ENCODE results near the gene NR4A2. TPM values are rescaled to one million over a fixed set of nuclear protein-coding genes. Genes with fewer than 3 reads are reported as not detected.

NR4A2 gene
- polyA plus RNA-seq, 1 of the 3 experiments (the other 2 are of a cell fraction): 16.2 TPM

- 14% methylated on average over 10 of the region's 31 CpGs for WGBS (ENCODE audit: low lambda C conversion rate)
- ChIA-PET POLR2A (no interaction called here), CTCF (interaction anchor here (1.0 kb wide), 1 partner anchor 14 kb away, joined by 3 read pairs; no protein-coding TSS in a partner anchor)
- H3K27ac ChIP-seq (ENCODE audit: low read depth in 2 of 2, low read length in 1 of 2): no peak overlapping the region
- no peak overlapping the region for H2AFZ ChIP-seq (ENCODE audit: low read depth)
- H3K4me3 ChIP-seq (ENCODE audit: low read depth in 2 of 2, low read length in 1 of 2): no peak overlapping the region
- no peaks in the 10 kb centered on the region for H4K20me1 ChIP-seq (ENCODE audit: insufficient read depth)
- TF ChIP-seq GABPA (IDR thresholded peaks at IDR 0.05; ENCODE audit: low read depth) (no peak), FOSL2 (IDR thresholded peaks at IDR 0.05; ENCODE audit: borderline replicate concordance, low read depth) (no peak)
- H3K4me2 ChIP-seq: peak overlapping the region; percentile 70; the same call in 1 of the 2 replicates
- no peaks in the 10 kb centered on the region for H3F3A ChIP-seq (replicated peaks; ENCODE audit: insufficient read depth)
- H3K4me1 ChIP-seq (ENCODE audit: control insufficient read depth in 1 of 2, insufficient read depth in 2 of 2, low read depth in 1 of 2, low read length in 1 of 2): no peaks in the 10 kb centered on the region
- peaks cover 68% of the 10 kb centered on the region for H3K27me3 ChIP-seq (ENCODE audit: insufficient read depth)
- H3K36me3 ChIP-seq (replicated peaks in 1 of 2; ENCODE audit: control insufficient read depth in 1 of 2, insufficient read depth in 2 of 2, low read length in 1 of 2): no peaks in the 10 kb centered on the region
- H3K9me2 ChIP-seq: no peaks in the 10 kb centered on the region
- no peaks in the 10 kb centered on the region for H3K9me3 ChIP-seq
- H3K9ac ChIP-seq: no peak overlapping the region
- peak; percentile 16 for DNase-seq
- H3K79me2 ChIP-seq (ENCODE audit: insufficient read depth): no peaks in the 10 kb centered on the region
Measured at GRCh38 chr2:156321243-156321904, 11.1 kb downstream of the NR4A2 start.

- POLR2A ChIA-PET: no interaction called here
- H3K4me3 ChIP-seq (ENCODE audit: low read depth in 2 of 2, low read length in 1 of 2): peak overlapping the region in 1 of 2 experiments; percentile 26; a peak in 2 of 4 replicates
Measured at GRCh38 chr2:156320486-156321098, 11.9 kb downstream of the NR4A2 start.

GRCh38 chr2:156319811-156320485 lies 12.6 kb downstream of the NR4A2 start:
- no peaks in the 10 kb centered on the region for H3K9me2 ChIP-seq
- no peak overlapping the region for H3K9ac ChIP-seq
- TF ChIP-seq TCF12 (IDR thresholded peaks at IDR 0.05): no peak
- no peak for TF ChIP-seq SMC3 (IDR thresholded peaks at IDR 0.05; ENCODE audit: low read depth, low read length)
- TF ChIP-seq POLR2AphosphoS5 (IDR thresholded peaks at IDR 0.05; ENCODE audit: low read depth, low read length): no peak
- no peak for TF ChIP-seq RFX5 (IDR thresholded peaks at IDR 0.05; ENCODE audit: low read length)
- H2AFZ ChIP-seq (ENCODE audit: low read depth): no peak overlapping the region
- H3K27me3 ChIP-seq (ENCODE audit: insufficient read depth): peaks cover 71% of the 10 kb centered on the region
- 21% methylated on average over 33 of the region's 47 CpGs for WGBS (ENCODE audit: low lambda C conversion rate)
- no peak overlapping the region for H3K27ac ChIP-seq (ENCODE audit: low read depth in 2 of 2, low read length in 1 of 2)
- H3K9me3 ChIP-seq: no peaks in the 10 kb centered on the region
- no peaks in the 10 kb centered on the region for H3K79me2 ChIP-seq (ENCODE audit: insufficient read depth)
- no peaks in the 10 kb centered on the region for H4K20me1 ChIP-seq (ENCODE audit: insufficient read depth)
- peak; percentile 20 for DNase-seq
- H3K4me3 ChIP-seq (ENCODE audit: low read depth in 2 of 2, low read length in 1 of 2): peak overlapping the region in 1 of 2 experiments; percentile 26; a peak in 2 of 4 replicates
- no peaks in the 10 kb centered on the region for H3K4me1 ChIP-seq (ENCODE audit: control insufficient read depth in 1 of 2, insufficient read depth in 2 of 2, low read depth in 1 of 2, low read length in 1 of 2)
- no peaks in the 10 kb centered on the region for H3F3A ChIP-seq (replicated peaks; ENCODE audit: insufficient read depth)
- ChIA-PET CTCF (interaction anchor here (0.5 to 1.0 kb wide), 3 partner anchors 15 to 965 kb away, joined by 3 to 4 read pairs (median 3); no protein-coding TSS in a partner anchor), POLR2A (no interaction called here)
- H3K36me3 ChIP-seq (replicated peaks in 1 of 2; ENCODE audit: control insufficient read depth in 1 of 2, insufficient read depth in 2 of 2, low read length in 1 of 2): no peaks in the 10 kb centered on the region
- H3K4me2 ChIP-seq: peak overlapping the region; percentile 48; the same call in 1 of the 2 replicates

More at GRCh38 chr2:156320486-156321098, 11.9 kb downstream of the NR4A2 start:
- Histone ChIP-seq H3K27ac (ENCODE audit: low read depth in 2 of 2, low read length in 1 of 2) (no peak overlapping the region), H3K4me2 (peak overlapping the region; percentile 48; the same call in 1 of the 2 replicates), H4K20me1 (ENCODE audit: insufficient read depth) (no peaks in the 10 kb centered on the region), H3K27me3 (ENCODE audit: insufficient read depth) (peaks cover 67% of the 10 kb centered on the region), H3K9me3 (no peaks in the 10 kb centered on the region), H3K79me2 (ENCODE audit: insufficient read depth) (no peaks in the 10 kb centered on the region), H3F3A (replicated peaks; ENCODE audit: insufficient read depth) (no peaks in the 10 kb centered on the region), H3K4me1 (ENCODE audit: control insufficient read depth in 1 of 2, insufficient read depth in 2 of 2, low read depth in 1 of 2, low read length in 1 of 2) (no peaks in the 10 kb centered on the region), H2AFZ (ENCODE audit: low read depth) (0 out of 2 replicates have a peak overlapping the region, but pooled peaks have one; percentile 22), H3K9ac (no peak overlapping the region), H3K9me2 (no peaks in the 10 kb centered on the region), H3K36me3 (replicated peaks in 1 of 2; ENCODE audit: control insufficient read depth in 1 of 2, insufficient read depth in 2 of 2, low read length in 1 of 2) (no peaks in the 10 kb centered on the region)
- WGBS (ENCODE audit: low lambda C conversion rate): 4% methylated on average over 21 of the region's 31 CpGs
- TF ChIP-seq PBX3 (IDR thresholded peaks at IDR 0.05): no peak
- TF ChIP-seq EZH2phosphoT487 (IDR thresholded peaks at IDR 0.05; ENCODE audit: borderline replicate concordance, low read depth): peak; percentile 74; the same call in 1 of the 2 replicates
- TF ChIP-seq GABPA (IDR thresholded peaks at IDR 0.05; ENCODE audit: low read depth): no peak
- peak; percentile 13 for DNase-seq
- CTCF ChIA-PET: interaction anchor here (1.0 kb wide), 1 partner anchor 14 kb away, joined by 3 read pairs; no protein-coding TSS in a partner anchor
